Gastroesophageal sphincter (tissue), 4 donors: Measurements from ENCODE around the gene SMG5. TPM values are rescaled to one million over a fixed set of nuclear protein-coding genes. Genes with fewer than 3 reads are reported as not detected.

Experiments used
- ATAC-seq: fragments of 150-250 bp; one replicate; pipeline ENCODE4 v1.9.1; 2016; ENCODE audit warnings: mild to moderate bottlenecking, moderate library complexity
- H3K27ac ChIP-seq, 4 donors: fragments of 200-600 bp; sonication (generic) in 3 of 4; 1 replicate in 3 of 4; 2 replicates in 1 of 4; pipeline ENCODE4 v1.5.1; 2016 to 2019
- H3K27me3 ChIP-seq: fragments of 200-600 bp; sonication (generic); one replicate; pipeline ENCODE4 v1.5.1; 2019
- H3K36me3 ChIP-seq, 2 donors: fragments of 200-600 bp; sonication (generic); one replicate each; pipeline ENCODE4 v1.5.1; 2019; ENCODE audit warnings: control low read depth in 1 of 2
- H3K4me1 ChIP-seq, 3 donors: fragments of 200-600 bp; sonication (generic); 1 replicate in 2 of 3; 2 replicates in 1 of 3; pipeline ENCODE4 v1.5.1; 2016 to 2019; ENCODE audit warnings: control low read depth in 2 of 3
- H3K4me3 ChIP-seq, 2 donors: fragments of 200-600 bp; sonication (generic); one replicate each; pipeline ENCODE4 v1.5.1; 2019; ENCODE audit warnings: mild to moderate bottlenecking in 1 of 2, moderate library complexity in 1 of 2
- H3K9me3 ChIP-seq, 3 donors: fragments of 200-600 bp; sonication (generic); one replicate each; pipeline ENCODE4 v1.5.1; 2017 to 2019; ENCODE audit warnings: control low read depth in 2 of 3
- EP300 ChIP-seq: sonication (generic); formaldehyde crosslinking; IDR thresholded peaks from one replicate; pipeline ENCODE4 v1.6.1; 2017; ENCODE audit warnings: antibody characterized with exemption, mild to moderate bottlenecking
- POLR2A ChIP-seq, 2 donors: fragments of 450-650 bp; IDR thresholded peaks; one replicate each; pipeline ENCODE4 v1.6.1; 2017; ENCODE audit warnings: antibody characterized with exemption in 2 of 2, mild to moderate bottlenecking in 2 of 2, moderate library complexity in 1 of 2
- POLR2AphosphoS5 ChIP-seq: sonication (generic); formaldehyde crosslinking; IDR thresholded peaks from one replicate; pipeline ENCODE4 v1.6.1; 2017; ENCODE audit warnings: antibody characterized with exemption
- WGBS, 2 donors: methylation state at CpG; one replicate each; pipeline ENCODE4 v1.1.5; 2018; ENCODE audit warnings: low coverage in 1 of 2; 5-methylcytosine and 5-hydroxymethylcytosine counted together
- total RNA-seq, 4 donors: library from RNA; depleted of rRNA; stranded (reverse); fragments of >200 nt; gene quantifications; one replicate each; pipeline ENCODE4 v1.1.0, GENCODE V29; 2016
- TF ChIP-seq, protein P1 (sequence below), 4 experiments: fragments of 200-600 bp in 2 of 4; fragments of 450-650 bp in 2 of 4; sonication (generic) in 1 of 4; IDR thresholded peaks; one replicate each; pipeline ENCODE4 v1.5.1; 2017 to 2019; ENCODE audit warnings: antibody characterized with exemption in 4 of 4, mild to moderate bottlenecking in 2 of 4, moderate library complexity in 2 of 4

The SMG5 gene
- total RNA-seq, 4 donors from 2014 or later: 60.2 to 106 (median 69.1) TPM

GRCh38 chr1:156295391-156295947, 12.8 kb upstream of the SMG5 start, which contains the start of gene GLMP:
Gene GLMP, minus strand, starts transcription at chr1:156295679. Its CDS starts 34 bp downstream, at chr1:156295645.
- TF ChIP-seq, protein P1, sequence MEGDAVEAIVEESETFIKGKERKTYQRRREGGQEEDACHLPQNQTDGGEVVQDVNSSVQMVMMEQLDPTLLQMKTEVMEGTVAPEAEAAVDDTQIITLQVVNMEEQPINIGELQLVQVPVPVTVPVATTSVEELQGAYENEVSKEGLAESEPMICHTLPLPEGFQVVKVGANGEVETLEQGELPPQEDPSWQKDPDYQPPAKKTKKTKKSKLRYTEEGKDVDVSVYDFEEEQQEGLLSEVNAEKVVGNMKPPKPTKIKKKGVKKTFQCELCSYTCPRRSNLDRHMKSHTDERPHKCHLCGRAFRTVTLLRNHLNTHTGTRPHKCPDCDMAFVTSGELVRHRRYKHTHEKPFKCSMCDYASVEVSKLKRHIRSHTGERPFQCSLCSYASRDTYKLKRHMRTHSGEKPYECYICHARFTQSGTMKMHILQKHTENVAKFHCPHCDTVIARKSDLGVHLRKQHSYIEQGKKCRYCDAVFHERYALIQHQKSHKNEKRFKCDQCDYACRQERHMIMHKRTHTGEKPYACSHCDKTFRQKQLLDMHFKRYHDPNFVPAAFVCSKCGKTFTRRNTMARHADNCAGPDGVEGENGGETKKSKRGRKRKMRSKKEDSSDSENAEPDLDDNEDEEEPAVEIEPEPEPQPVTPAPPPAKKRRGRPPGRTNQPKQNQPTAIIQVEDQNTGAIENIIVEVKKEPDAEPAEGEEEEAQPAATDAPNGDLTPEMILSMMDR (IDR thresholded peaks at IDR 0.05): no peak
- TF ChIP-seq EP300 (no peak), POLR2A (IDR thresholded peaks at IDR 0.05) (peak in 1 of 2 donors; percentile 15), POLR2AphosphoS5 (peak; percentile 30)
- peaks cover 0 to 56% (median 9%) of the 10 kb centered on the region in 3 donors for H3K4me1 ChIP-seq
- H3K9me3 ChIP-seq: no peaks in the 10 kb centered on the region
- peak within 1 kb of the TSS in 3 of 4 donors; percentile 62 to 80 (median 79) for H3K27ac ChIP-seq
- H3K27me3 ChIP-seq: no peaks in the 10 kb centered on the region
- peak within 1 kb of the TSS; percentile 49 to 80 for H3K4me3 ChIP-seq
- peak; percentile 41 for ATAC-seq
- WGBS, 2 donors: 0 to 4% methylated on average over 7 to 8 of the region's 17 CpGs
- peaks cover 0 to 14% of the 10 kb centered on the region in 2 donors for H3K36me3 ChIP-seq

DNA sequence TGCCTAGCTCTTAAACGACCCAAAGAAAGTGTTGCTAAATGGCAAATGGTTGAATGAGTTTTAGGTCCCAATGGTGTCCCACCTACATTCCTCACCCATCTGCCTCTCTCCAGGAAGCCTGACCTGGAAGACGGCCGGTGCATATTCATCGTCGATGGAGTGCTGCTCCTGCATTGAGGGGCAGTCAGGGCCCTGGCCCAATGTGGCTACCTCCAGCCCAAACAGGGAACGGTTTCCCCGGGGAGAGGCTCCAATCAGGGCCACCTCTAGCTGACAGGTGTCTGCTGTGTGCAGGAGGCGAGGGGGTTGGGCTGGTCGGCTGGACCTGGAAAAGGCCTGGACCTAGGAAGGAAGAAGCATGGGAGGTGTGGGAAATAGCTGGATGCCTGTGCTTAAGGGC, 11.3 kb upstream of the SMG5 start:
- H3K27ac ChIP-seq: no peak overlapping the region
- no peaks in the 10 kb centered on the region for H3K9me3 ChIP-seq
- no peaks in the 10 kb centered on the region for H3K27me3 ChIP-seq
- H3K4me3 ChIP-seq: no peak overlapping the region
- ATAC-seq: no peak
- peaks cover 0 to 60% (median 9%) of the 10 kb centered on the region in 3 donors for H3K4me1 ChIP-seq
- TF ChIP-seq EP300 (no peak), POLR2A (IDR thresholded peaks at IDR 0.05) (no peak), POLR2AphosphoS5 (no peak)
- TF ChIP-seq, protein P1 (IDR thresholded peaks at IDR 0.05): no peak
- no CpG with 5 or more reads among the region's 9 CpGs for WGBS, 2 donors
- H3K36me3 ChIP-seq: peaks cover 0 to 17% of the 10 kb centered on the region in 2 donors

- TF ChIP-seq POLR2A (IDR thresholded peaks at IDR 0.05) (no peak), POLR2AphosphoS5 (no peak), EP300 (no peak)
- TF ChIP-seq, protein P1 (IDR thresholded peaks at IDR 0.05): no peak
- Histone ChIP-seq H3K27ac (no peak overlapping the region), H3K9me3 (no peaks in the 10 kb centered on the region), H3K4me1 (peaks cover 0 to 60% (median 9%) of the 10 kb centered on the region in 3 donors), H3K27me3 (no peaks in the 10 kb centered on the region), H3K36me3 (peaks cover 0 to 22% of the 10 kb centered on the region in 2 donors), H3K4me3 (no peak overlapping the region)
- WGBS, 2 donors: 50 to 89% methylated on average over 1 to 5 of the region's 8 CpGs
- ATAC-seq: no peak
Measured at GRCh38 chr1:156293098-156293434, 10.4 kb upstream of the SMG5 start.

GRCh38 chr1:156291226-156292061, 8.8 kb upstream of the SMG5 start:
- peaks cover 0 to 60% (median 9%) of the 10 kb centered on the region in 3 donors for H3K4me1 ChIP-seq
- 7% methylated on average over 14 of the region's 37 CpGs for WGBS, 2 donors
- H3K27me3 ChIP-seq: no peaks in the 10 kb centered on the region
- TF ChIP-seq, protein P1 (IDR thresholded peaks at IDR 0.05): no peak
- TF ChIP-seq POLR2AphosphoS5: peak; percentile 58
- TF ChIP-seq EP300: no peak
- TF ChIP-seq POLR2A (IDR thresholded peaks at IDR 0.05): peak; percentile 20 to 28
- H3K36me3 ChIP-seq: peaks cover 0 to 23% of the 10 kb centered on the region in 2 donors
- H3K4me3 ChIP-seq: peak overlapping the region; percentile 45 to 53
- H3K9me3 ChIP-seq: no peaks in the 10 kb centered on the region
- H3K27ac ChIP-seq: peak overlapping the region; percentile 51 to 93 (median 88)
- peak; percentile 95 for ATAC-seq
